ENCODE results near the gene SS18L1. TPM values are rescaled to one million over a fixed set of nuclear protein-coding genes. Genes with fewer than 3 reads are reported as not detected.

The SS18L1 gene
- total RNA-seq, 4 donors from 2014 or later, result 0.51 to 21.7 (median 12.8) TPM

DNA sequence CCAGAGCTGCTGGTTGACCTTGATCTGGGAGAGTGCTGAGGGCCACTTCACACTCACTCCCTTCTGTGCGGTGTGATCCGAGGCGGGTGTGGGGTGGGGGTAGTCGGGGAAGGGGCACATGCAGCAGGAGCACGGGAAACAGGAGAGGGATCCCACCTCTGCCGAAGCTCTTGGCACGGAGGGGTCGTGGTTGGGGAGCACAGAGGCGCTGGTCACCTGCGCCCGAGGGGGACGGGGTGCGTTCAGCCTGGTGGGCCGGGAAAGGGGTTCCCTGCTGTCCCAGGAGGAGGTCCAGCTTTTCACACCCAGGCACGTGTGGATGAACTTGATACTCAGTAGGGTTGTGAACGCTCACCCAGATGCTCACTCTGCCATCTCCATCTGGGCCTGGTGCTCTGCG is 17.3 kb downstream of the SS18L1 start:
- Histone ChIP-seq H3K36me3 (no peaks in the 10 kb centered on the region), H3K4me3 (no peak overlapping the region), H3K27ac (no peak overlapping the region), H3K27me3 (no peaks in the 10 kb centered on the region), H3K4me1 (peaks cover 0 to 7% of the 10 kb centered on the region in 2 donors), H3K9me3 (no peaks in the 10 kb centered on the region)
- TF ChIP-seq, protein P1, sequence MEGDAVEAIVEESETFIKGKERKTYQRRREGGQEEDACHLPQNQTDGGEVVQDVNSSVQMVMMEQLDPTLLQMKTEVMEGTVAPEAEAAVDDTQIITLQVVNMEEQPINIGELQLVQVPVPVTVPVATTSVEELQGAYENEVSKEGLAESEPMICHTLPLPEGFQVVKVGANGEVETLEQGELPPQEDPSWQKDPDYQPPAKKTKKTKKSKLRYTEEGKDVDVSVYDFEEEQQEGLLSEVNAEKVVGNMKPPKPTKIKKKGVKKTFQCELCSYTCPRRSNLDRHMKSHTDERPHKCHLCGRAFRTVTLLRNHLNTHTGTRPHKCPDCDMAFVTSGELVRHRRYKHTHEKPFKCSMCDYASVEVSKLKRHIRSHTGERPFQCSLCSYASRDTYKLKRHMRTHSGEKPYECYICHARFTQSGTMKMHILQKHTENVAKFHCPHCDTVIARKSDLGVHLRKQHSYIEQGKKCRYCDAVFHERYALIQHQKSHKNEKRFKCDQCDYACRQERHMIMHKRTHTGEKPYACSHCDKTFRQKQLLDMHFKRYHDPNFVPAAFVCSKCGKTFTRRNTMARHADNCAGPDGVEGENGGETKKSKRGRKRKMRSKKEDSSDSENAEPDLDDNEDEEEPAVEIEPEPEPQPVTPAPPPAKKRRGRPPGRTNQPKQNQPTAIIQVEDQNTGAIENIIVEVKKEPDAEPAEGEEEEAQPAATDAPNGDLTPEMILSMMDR (IDR thresholded peaks at IDR 0.05), result no peak
- no peak for TF ChIP-seq POLR2A (IDR thresholded peaks at IDR 0.05)
- intact Hi-C loops (cut with DNase I; ENCODE audit: low total_unique reads), result no loop called here
- no peak for DNase-seq

DNA sequence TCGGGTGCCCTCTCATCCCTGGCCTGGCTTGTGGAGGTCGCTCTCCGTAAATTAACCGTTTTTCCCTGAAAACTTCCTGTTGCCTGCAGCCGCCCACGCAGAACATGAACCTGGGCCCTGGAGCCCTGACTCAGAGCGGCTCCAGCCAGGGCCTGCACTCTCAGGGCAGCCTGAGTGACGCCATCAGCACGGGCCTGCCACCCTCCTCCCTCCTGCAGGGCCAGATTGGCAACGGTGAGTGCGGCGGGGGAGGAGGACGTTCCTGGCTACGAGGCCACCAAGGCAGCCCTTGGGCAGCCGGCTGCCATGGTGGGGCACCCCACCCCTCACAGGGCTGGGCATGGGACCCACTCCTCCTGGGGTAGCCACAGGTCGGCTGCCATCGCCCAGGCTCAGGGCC is 17.8 kb downstream of the SS18L1 start:
- TF ChIP-seq, protein P1 (IDR thresholded peaks at IDR 0.05), result no peak
- no peak for TF ChIP-seq POLR2A (IDR thresholded peaks at IDR 0.05)
- DNase-seq, result no peak
- Histone ChIP-seq H3K27me3 (no peaks in the 10 kb centered on the region), H3K27ac (no peak overlapping the region), H3K4me1 (peaks cover 0 to 7% of the 10 kb centered on the region in 2 donors), H3K36me3 (no peaks in the 10 kb centered on the region), H3K9me3 (no peaks in the 10 kb centered on the region), H3K4me3 (no peak overlapping the region)
- intact Hi-C loops (cut with DNase I; ENCODE audit: low total_unique reads), result no loop called here

DNA sequence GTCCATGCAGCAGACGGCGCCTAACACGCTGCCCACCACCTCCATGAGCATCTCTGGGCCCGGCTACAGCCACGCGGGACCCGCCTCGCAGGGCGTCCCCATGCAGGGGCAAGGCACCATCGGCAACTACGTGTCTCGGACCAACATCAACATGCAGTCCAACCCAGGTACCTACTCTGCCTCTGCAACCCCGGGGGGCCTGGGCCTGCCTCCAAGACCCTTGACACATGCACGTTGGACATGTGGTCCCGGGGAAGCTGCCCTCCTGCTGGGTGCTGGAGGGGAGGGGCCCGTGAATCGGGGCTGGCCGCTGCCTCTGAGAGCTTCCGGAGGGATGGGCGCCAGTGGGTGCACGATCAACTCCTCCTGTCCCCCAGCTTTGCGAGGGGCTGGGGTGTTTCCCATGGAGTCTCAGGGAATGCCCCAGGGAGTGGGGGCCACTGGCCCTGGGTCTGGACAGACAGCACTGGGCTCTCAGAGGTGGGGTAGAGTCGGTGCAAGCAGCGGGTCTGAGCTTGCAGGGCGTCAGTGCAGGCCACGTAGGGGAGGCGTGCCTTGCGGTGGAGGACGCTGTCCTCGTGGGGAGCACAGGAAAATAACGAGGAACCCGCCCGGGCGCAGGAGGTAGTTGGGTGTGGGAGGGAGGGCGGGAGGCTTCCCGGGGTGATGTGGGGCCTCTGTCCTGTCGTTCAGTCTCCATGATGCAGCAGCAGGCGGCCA is 19.4 kb downstream of the SS18L1 start:
- Histone ChIP-seq H3K27me3 (no peaks in the 10 kb centered on the region), H3K4me1 (no peaks in the 10 kb centered on the region), H3K27ac (no peak overlapping the region), H3K36me3 (no peaks in the 10 kb centered on the region), H3K4me3 (no peak overlapping the region), H3K9me3 (no peaks in the 10 kb centered on the region)
- TF ChIP-seq POLR2A (IDR thresholded peaks at IDR 0.05), result no peak
- TF ChIP-seq, protein P1 (IDR thresholded peaks at IDR 0.05), result no peak
- DNase-seq, result no peak
- intact Hi-C loops (cut with DNase I; ENCODE audit: low total_unique reads), result no loop called here

DNA sequence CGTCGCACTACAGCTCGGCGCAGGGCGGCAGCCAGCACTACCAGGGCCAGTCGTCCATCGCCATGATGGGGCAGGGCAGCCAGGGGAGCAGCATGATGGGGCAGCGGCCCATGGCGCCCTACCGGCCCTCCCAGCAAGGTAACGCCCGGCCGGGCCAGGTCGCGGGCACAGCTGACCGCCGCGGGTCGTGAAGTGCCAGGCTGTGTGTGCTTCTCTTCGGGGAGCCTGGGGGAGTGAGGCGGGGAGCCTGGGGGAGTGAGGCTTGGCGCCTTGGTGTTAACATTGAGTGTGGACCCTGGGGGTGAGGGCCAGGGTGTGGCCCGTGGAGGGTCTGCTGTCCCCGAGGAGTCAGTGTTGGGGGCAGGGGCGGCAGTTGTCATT is 19.9 kb downstream of the SS18L1 start:
- H3K9me3 ChIP-seq, result no peaks in the 10 kb centered on the region
- no peaks in the 10 kb centered on the region for H3K36me3 ChIP-seq
- H3K4me3 ChIP-seq, result no peak overlapping the region
- intact Hi-C loops (cut with DNase I; ENCODE audit: low total_unique reads), result no loop called here
- H3K4me1 ChIP-seq, result no peaks in the 10 kb centered on the region
- no peaks in the 10 kb centered on the region for H3K27me3 ChIP-seq
- DNase-seq, result no peak
- H3K27ac ChIP-seq, result no peak overlapping the region
- no peak for TF ChIP-seq POLR2A (IDR thresholded peaks at IDR 0.05)
- TF ChIP-seq, protein P1 (IDR thresholded peaks at IDR 0.05), result no peak

DNA sequence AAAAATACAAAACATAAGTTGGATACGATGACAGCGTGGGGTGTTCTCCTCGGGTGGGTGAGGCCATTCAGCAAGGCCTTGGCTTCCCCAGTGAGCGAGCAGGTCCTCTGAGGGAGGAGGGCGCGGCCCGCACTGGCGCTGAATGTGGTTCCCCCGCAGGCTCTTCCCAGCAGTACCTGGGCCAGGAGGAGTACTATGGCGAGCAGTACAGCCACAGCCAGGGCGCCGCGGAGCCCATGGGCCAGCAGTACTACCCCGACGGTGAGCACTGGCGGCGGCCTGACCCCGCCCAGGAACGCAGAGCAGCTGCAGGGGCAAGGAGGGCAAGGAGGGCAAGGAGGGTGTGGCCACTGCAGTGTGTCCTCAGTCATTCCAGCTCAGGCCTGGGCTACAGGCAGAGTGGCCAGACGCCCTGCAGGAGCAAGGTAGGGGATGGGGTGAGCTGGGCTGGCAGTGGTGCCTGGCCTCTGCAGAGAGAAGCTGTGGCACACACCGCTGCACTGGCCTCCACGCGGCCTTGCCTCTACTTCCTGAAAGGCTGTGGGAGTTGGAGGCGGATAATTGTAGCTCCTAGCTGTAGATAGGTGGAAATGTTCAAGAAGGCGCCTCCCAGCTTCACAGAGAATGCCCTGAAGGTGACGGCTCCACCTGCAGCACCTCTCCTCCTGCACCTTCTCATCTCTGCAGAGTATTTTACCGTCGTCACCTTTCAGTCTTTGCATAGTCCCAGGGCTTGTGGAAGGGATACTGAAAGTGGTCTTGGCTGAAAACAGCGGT is 20.6 kb downstream of the SS18L1 start:
- intact Hi-C loops (cut with DNase I; ENCODE audit: low total_unique reads), result no loop called here
- no peaks in the 10 kb centered on the region for H3K27me3 ChIP-seq
- no peaks in the 10 kb centered on the region for H3K4me1 ChIP-seq
- no peaks in the 10 kb centered on the region for H3K36me3 ChIP-seq
- H3K4me3 ChIP-seq, result no peak overlapping the region
- H3K27ac ChIP-seq, result no peak overlapping the region
- H3K9me3 ChIP-seq, result no peaks in the 10 kb centered on the region
- TF ChIP-seq, protein P1 (IDR thresholded peaks at IDR 0.05), result no peak
- TF ChIP-seq POLR2A (IDR thresholded peaks at IDR 0.05), result no peak
- DNase-seq, result no peak

All from uterus (tissue), 4 donors.